ENCODE measurements around the gene DDN. TPM values are rescaled to one million over a fixed set of nuclear protein-coding genes. Genes with fewer than 3 reads are reported as not detected.

The DDN gene
- under 1 TPM in 1 of 2 donors, not detected in 1; 0.14 TPM for total RNA-seq

DNA sequence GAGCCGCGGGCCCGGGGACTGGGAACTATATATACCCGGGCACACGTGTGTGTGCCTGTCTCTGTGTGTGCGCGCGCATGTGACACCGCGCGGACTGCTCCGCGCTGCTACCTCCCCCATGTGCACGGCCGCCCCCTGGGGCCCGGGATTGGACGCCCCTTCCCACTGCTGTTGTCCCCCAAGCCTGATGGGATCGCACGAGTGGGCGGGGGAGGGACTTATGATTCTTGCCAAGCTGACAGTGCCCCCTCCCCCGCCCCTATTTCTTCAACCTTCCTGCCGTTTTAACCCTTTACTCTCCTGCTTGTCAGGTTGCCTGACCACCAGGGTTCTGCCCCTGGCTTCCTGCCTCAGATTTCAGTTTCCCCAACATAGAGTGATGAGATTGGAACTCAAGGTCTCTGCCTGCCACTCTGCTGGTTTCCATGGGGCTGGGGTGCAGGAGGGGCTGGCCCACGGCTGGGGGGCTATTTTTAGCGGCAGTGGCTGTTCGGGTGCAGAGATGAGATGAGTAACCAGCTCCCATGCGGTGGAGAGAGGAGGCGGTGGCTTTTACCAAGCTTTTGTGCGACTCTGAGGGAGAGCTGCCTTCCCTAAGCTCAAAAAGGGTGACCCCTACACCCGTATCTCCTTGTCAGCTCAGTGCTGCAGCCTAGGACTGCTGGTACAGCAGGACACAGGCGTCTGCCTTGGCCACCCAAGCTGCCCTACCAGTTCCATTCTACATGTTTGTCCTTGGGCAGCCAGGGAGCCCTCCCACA lies at the start of gene DDN:
Gene DDN (minus strand): TSS at position 5 of the 761 bp plus-strand sequence. CDS start 88 bp downstream, outside the sequence.
- Histone ChIP-seq H3K36me3 (peaks cover 24% of the 10 kb centered on the region), H3K4me3 (peak within 1 kb of the TSS; percentile 68), H3K4me1 (ENCODE audit: control insufficient read depth in 1 of 2, low read depth in 2 of 2) (peaks cover 28 to 40% of the 10 kb centered on the region in 2 donors), H3K9me3 (no peaks in the 10 kb centered on the region), H3K27me3 (replicated peaks; ENCODE audit: insufficient read depth) (peaks cover 10% of the 10 kb centered on the region), H3K27ac (peak within 1 kb of the TSS in 1 of 2 donors; percentile 47)
- DNase-seq (ENCODE audit: low spot score) = no peak
- TF ChIP-seq, protein P1, sequence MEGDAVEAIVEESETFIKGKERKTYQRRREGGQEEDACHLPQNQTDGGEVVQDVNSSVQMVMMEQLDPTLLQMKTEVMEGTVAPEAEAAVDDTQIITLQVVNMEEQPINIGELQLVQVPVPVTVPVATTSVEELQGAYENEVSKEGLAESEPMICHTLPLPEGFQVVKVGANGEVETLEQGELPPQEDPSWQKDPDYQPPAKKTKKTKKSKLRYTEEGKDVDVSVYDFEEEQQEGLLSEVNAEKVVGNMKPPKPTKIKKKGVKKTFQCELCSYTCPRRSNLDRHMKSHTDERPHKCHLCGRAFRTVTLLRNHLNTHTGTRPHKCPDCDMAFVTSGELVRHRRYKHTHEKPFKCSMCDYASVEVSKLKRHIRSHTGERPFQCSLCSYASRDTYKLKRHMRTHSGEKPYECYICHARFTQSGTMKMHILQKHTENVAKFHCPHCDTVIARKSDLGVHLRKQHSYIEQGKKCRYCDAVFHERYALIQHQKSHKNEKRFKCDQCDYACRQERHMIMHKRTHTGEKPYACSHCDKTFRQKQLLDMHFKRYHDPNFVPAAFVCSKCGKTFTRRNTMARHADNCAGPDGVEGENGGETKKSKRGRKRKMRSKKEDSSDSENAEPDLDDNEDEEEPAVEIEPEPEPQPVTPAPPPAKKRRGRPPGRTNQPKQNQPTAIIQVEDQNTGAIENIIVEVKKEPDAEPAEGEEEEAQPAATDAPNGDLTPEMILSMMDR (IDR thresholded peaks at IDR 0.05) = no peak
- no peak for ATAC-seq (ENCODE audit: insufficient number of reproducible peaks, low FRiP score, low read depth)

DNA sequence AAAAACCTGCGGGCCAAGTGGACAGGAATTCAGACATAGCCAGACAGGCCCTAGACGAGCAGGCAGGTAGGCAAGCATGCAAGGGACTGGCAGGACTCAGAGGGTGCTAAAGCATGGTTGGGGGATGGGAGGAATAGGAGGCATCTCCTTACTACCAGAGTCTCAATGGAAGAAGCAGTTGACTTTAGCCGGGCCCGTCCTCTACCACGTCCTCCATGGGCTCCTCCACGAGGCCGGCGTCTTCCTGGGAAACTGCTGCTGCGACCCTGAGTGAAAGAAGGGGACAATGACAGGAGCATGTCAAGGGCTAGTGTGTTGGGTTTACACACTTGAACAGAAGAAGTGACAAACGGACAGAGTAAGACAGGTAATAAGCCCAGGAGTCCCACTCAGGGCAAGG lies 49.8 kb upstream of the DDN start:
- no peak overlapping the region for H3K4me3 ChIP-seq
- DNase-seq (ENCODE audit: low spot score) (no peak), ATAC-seq (ENCODE audit: insufficient number of reproducible peaks, low FRiP score, low read depth) (no peak)
- no peaks in the 10 kb centered on the region for H3K27me3 ChIP-seq (replicated peaks; ENCODE audit: insufficient read depth)
- TF ChIP-seq, protein P1 (IDR thresholded peaks at IDR 0.05) = no peak
- H3K9me3 ChIP-seq = no peaks in the 10 kb centered on the region
- H3K4me1 ChIP-seq (ENCODE audit: control insufficient read depth in 1 of 2, low read depth in 2 of 2) = no peaks in the 10 kb centered on the region
- no peak overlapping the region for H3K27ac ChIP-seq
- peaks cover 97% of the 10 kb centered on the region for H3K36me3 ChIP-seq

DNA sequence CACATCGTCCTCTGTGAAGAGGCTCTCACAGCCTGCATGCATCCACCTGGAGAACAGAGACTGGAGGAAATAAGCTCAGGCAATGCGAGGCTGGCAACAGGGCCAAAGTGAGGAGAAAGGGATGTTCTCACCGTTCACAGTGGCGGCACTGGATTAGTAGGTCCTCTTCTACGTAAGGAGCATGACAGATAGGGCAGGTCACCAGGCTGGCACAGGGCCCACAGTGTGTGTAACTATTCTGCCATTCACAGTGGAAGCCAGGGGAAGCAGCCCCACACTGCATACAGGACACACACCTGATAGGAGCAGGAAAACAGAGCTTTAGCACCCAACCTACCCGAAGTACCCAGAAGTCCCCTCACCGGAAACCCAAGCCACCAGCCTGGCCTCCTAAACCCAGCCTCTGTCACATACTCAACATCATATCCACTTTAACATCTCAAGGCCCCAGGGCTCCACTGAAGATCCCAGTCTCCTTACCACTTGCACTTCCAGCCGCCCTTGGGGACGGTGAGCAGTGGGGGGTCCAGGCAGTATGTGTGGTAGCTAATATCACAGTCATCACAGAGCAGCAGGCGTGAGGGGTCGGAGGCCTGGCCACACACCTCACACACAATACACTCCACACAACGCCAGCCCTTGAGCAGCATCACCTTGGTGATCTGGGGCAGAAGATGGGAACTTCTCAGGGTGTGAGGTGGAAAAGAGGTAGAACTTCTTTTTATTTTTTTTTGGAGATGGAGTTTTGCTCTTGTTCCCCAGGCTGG lies 47.1 kb upstream of the DDN start:
- no peaks in the 10 kb centered on the region for H3K27me3 ChIP-seq (replicated peaks; ENCODE audit: insufficient read depth)
- DNase-seq (ENCODE audit: low spot score) (no peak), ATAC-seq (ENCODE audit: insufficient number of reproducible peaks, low FRiP score, low read depth) (no peak)
- H3K36me3 ChIP-seq = peaks cover 96% of the 10 kb centered on the region
- TF ChIP-seq, protein P1 (IDR thresholded peaks at IDR 0.05) = no peak
- H3K4me3 ChIP-seq = no peak overlapping the region
- H3K27ac ChIP-seq = no peak overlapping the region
- H3K9me3 ChIP-seq = no peaks in the 10 kb centered on the region
- no peaks in the 10 kb centered on the region for H3K4me1 ChIP-seq (ENCODE audit: control insufficient read depth in 1 of 2, low read depth in 2 of 2)

DNA sequence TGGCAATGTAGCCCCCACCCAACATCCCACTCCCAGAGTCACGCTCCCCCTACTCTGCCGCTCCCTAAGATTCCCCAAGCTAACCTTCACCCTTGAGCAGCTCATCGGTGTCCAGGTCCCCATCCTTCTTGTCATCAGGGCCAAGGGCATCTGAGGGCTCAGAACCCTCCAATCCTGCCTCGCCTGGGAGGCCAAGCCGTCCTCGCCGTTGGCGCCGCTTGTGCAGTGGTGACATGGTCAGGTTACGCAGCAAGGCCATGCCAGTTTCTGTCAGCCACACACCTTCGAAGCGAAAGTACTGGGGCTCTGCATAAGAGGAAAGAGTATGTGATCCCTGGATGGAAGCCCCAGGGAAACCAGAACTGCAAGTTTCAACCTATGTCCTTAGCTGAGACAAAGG lies 45.5 kb upstream of the DDN start:
- ATAC-seq (ENCODE audit: insufficient number of reproducible peaks, low FRiP score, low read depth) (no peak), DNase-seq (ENCODE audit: low spot score) (no peak)
- TF ChIP-seq, protein P1 (IDR thresholded peaks at IDR 0.05) = no peak
- H3K36me3 ChIP-seq = peaks cover 95% of the 10 kb centered on the region
- H3K27ac ChIP-seq = no peak overlapping the region
- H3K27me3 ChIP-seq (replicated peaks; ENCODE audit: insufficient read depth) = no peaks in the 10 kb centered on the region
- H3K4me3 ChIP-seq = no peak overlapping the region
- H3K4me1 ChIP-seq (ENCODE audit: control insufficient read depth in 1 of 2, low read depth in 2 of 2) = no peaks in the 10 kb centered on the region
- H3K9me3 ChIP-seq = no peaks in the 10 kb centered on the region

DNA sequence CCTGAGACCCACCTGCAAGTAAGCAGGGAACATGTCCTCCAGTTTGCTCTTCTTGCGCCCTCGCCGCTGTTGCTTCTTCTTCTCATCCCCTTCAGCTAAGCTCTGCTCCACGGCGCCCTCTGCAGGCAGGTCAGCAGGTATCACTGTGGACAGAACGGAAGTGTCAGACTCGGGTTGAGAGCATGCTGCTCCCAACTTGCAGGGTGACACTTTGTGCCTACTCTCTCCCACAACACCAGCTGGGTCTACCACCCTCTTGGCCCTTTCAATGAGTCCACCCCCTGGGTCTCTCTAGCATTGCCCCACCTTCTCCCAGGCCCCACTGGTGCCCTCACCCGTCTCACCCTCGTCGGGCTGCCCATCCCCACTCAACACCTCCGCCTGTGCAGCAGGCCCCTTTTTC lies 44.7 kb upstream of the DDN start:
- H3K27me3 ChIP-seq (replicated peaks; ENCODE audit: insufficient read depth) = no peaks in the 10 kb centered on the region
- no peaks in the 10 kb centered on the region for H3K9me3 ChIP-seq
- no peaks in the 10 kb centered on the region for H3K4me1 ChIP-seq (ENCODE audit: control insufficient read depth in 1 of 2, low read depth in 2 of 2)
- ATAC-seq (ENCODE audit: insufficient number of reproducible peaks, low FRiP score, low read depth) (no peak), DNase-seq (ENCODE audit: low spot score) (no peak)
- peaks cover 95% of the 10 kb centered on the region for H3K36me3 ChIP-seq
- no peak overlapping the region for H3K4me3 ChIP-seq
- no peak overlapping the region for H3K27ac ChIP-seq
- TF ChIP-seq, protein P1 (IDR thresholded peaks at IDR 0.05) = peak; percentile 49
